Measurements from ENCODE around the gene LTC4S.
"Not testable (repeated sequence)": the region's sequence is repeated elsewhere in the genome, so short reads cannot be mapped to it uniquely, and the experiment has no call there.

Gene LTC4S

GRCh38 chr5:179769796-179770195 is 24.0 kb upstream of the LTC4S start:
- no peak for DNase-seq

- no peak for DNase-seq
Observed at GRCh38 chr5:179771311-179771895, 22.4 kb upstream of the LTC4S start.

GRCh38 chr5:179772351-179772750 is 21.4 kb upstream of the LTC4S start:
- DNase-seq, result no peak

- DNase-seq, result no peak
Observed at GRCh38 chr5:179773686-179774040, 20.1 kb upstream of the LTC4S start.

- no peak for DNase-seq
Observed at GRCh38 chr5:179774442-179774841, 19.3 kb upstream of the LTC4S start.

- DNase-seq, result no peak
Observed at GRCh38 chr5:179776411-179776938, 17.3 kb upstream of the LTC4S start.

GRCh38 chr5:179777456-179777855 is 16.3 kb upstream of the LTC4S start:
- DNase-seq, result no peak

GRCh38 chr5:179777909-179778308 is 15.9 kb upstream of the LTC4S start:
- DNase-seq, result no peak

- no peak for DNase-seq
Observed at GRCh38 chr5:179778591-179778990, 15.2 kb upstream of the LTC4S start.

GRCh38 chr5:179779826-179780225 is 14.0 kb upstream of the LTC4S start:
- no peak for DNase-seq

GRCh38 chr5:179780362-179780761 is 13.4 kb upstream of the LTC4S start:
- no peak for DNase-seq

- no peak for DNase-seq
Observed at GRCh38 chr5:179781846-179782245, 11.9 kb upstream of the LTC4S start.

GRCh38 chr5:179783128-179783527 is 10.7 kb upstream of the LTC4S start:
- no peak for DNase-seq

GRCh38 chr5:179786861-179787260 is 6.9 kb upstream of the LTC4S start:
- DNase-seq, result no peak

- DNase-seq, result no peak
Observed at GRCh38 chr5:179788193-179788854, 5.5 kb upstream of the LTC4S start.

- DNase-seq, result not testable (repeated sequence)
Observed at GRCh38 chr5:179789278-179789677, 4.5 kb upstream of the LTC4S start.

- DNase-seq, result no peak
Observed at GRCh38 chr5:179791881-179792611, 1.7 kb upstream of the LTC4S start.

- no peak for DNase-seq
Observed at GRCh38 chr5:179792612-179793467, 946 bp upstream of the LTC4S start.

- no peak for DNase-seq
Observed at GRCh38 chr5:179794171-179794570, 385 bp downstream of the LTC4S start.

GRCh38 chr5:179794575-179794974 is 789 bp downstream of the LTC4S start:
- no peak for DNase-seq

- peak; percentile 53 for DNase-seq
Observed at GRCh38 chr5:179795049-179795862, 1.5 kb downstream of the LTC4S start.

Measured in 8988T (cell line).